Liver (tissue), 9 donors: ENCODE measurements around the gene TRPC4AP. TPM values are rescaled to one million over a fixed set of nuclear protein-coding genes. Genes with fewer than 3 reads are reported as not detected.

Experiments
- DNase-seq: peaks from one replicate; pipeline ENCODE4 v3.0.0-alpha.2; 2017; ENCODE audit warnings: low spot score
- H3K27ac ChIP-seq, 2 donors: one replicate each; pipeline ENCODE4 v1.7.0; 2013; ENCODE audit warnings: inconsistent platforms in 2 of 2, low read length in 2 of 2, control low read depth in 1 of 2, low read depth in 1 of 2, mild to moderate bottlenecking in 1 of 2
- H3K27me3 ChIP-seq, 4 donors: one replicate each; pipeline versions ENCODE4 v1.6.1 to v1.7.0; 2013; ENCODE audit warnings: low read length in 3 of 4, inconsistent platforms in 1 of 4, mild to moderate bottlenecking in 1 of 4, moderate library complexity in 1 of 4; ENCODE audit not compliant: control insufficient read depth in 4 of 4, insufficient read depth in 4 of 4
- H3K36me3 ChIP-seq, 4 donors: one replicate each; pipeline versions ENCODE4 v1.6.1 to v1.7.0; 2013; ENCODE audit warnings: low read length in 3 of 4, mild to moderate bottlenecking in 3 of 4, low read depth in 1 of 4, moderate library complexity in 1 of 4; ENCODE audit not compliant: control insufficient read depth in 4 of 4, insufficient read depth in 3 of 4
- H3K4me1 ChIP-seq, 4 donors: one replicate each; pipeline versions ENCODE4 v1.6.1 to v1.7.0; 2013; ENCODE audit warnings: low read length in 3 of 4, mild to moderate bottlenecking in 3 of 4, moderate library complexity in 1 of 4; ENCODE audit not compliant: control insufficient read depth in 4 of 4, insufficient read depth in 4 of 4
- H3K4me3 ChIP-seq, 3 donors: one replicate each; pipeline versions ENCODE4 v1.6.1 to v1.7.0; 2013; ENCODE audit warnings: low read length in 3 of 3, control low read depth in 1 of 3, low read depth in 1 of 3, mild to moderate bottlenecking in 1 of 3
- H3K9ac ChIP-seq, 2 donors: one replicate each; pipeline ENCODE4 v1.7.0; 2013; ENCODE audit warnings: low read length in 2 of 2, mild to moderate bottlenecking in 2 of 2, moderate library complexity in 2 of 2, control low read depth in 1 of 2, low read depth in 1 of 2
- H3K9me3 ChIP-seq, 4 donors: one replicate each; pipeline versions ENCODE4 v1.6.1 to v1.7.0; 2013; ENCODE audit warnings: low read length in 3 of 4; ENCODE audit not compliant: control insufficient read depth in 4 of 4
- EGR1 ChIP-seq, 2 donors: IDR thresholded peaks; 2 replicates each; pipeline ENCODE4 v1.6.1; 2016 to 2018; ENCODE audit warnings: antibody characterized with exemption in 2 of 2, low read depth in 2 of 2
- FOXA1 ChIP-seq: IDR thresholded peaks from 2 replicates; pipeline ENCODE4 v1.6.1; 2016; ENCODE audit warnings: antibody characterized with exemption
- FOXA2 ChIP-seq: IDR thresholded peaks from 2 replicates; pipeline ENCODE4 v1.6.1; 2016; ENCODE audit warnings: antibody characterized with exemption
- HNF4A ChIP-seq, 2 donors: conservative IDR thresholded peaks; 2 replicates each; pipeline ENCODE4 v1.6.1; 2016; ENCODE audit warnings: antibody characterized with exemption in 2 of 2, mild to moderate bottlenecking in 2 of 2
- HNF4G ChIP-seq: IDR thresholded peaks from 2 replicates; pipeline ENCODE4 v1.6.1; 2016; ENCODE audit warnings: antibody characterized with exemption
- RAD21 ChIP-seq, 2 donors: IDR thresholded peaks; 2 replicates each; pipeline ENCODE4 v1.6.1; 2016; ENCODE audit warnings: antibody characterized with exemption in 2 of 2, mild to moderate bottlenecking in 2 of 2
- RXRA ChIP-seq, 2 donors: IDR thresholded peaks; 2 replicates each; pipeline ENCODE4 v1.6.1; 2017 to 2018; ENCODE audit warnings: antibody characterized with exemption in 2 of 2, mild to moderate bottlenecking in 1 of 2
- SP1 ChIP-seq: IDR thresholded peaks from 2 replicates; pipeline ENCODE4 v1.6.1; 2018; ENCODE audit warnings: antibody characterized with exemption, mild to moderate bottlenecking
- TAF1 ChIP-seq: conservative IDR thresholded peaks from 2 replicates; pipeline ENCODE4 v1.6.1; 2016; ENCODE audit warnings: antibody characterized with exemption, mild to moderate bottlenecking
- YY1 ChIP-seq: IDR thresholded peaks from 2 replicates; pipeline ENCODE4 v1.6.1; 2016; ENCODE audit warnings: antibody characterized with exemption, mild to moderate bottlenecking
- ZBTB33 ChIP-seq: IDR thresholded peaks from 2 replicates; pipeline ENCODE4 v1.6.1; 2016; ENCODE audit warnings: antibody characterized with exemption
- WGBS: extraction: QIAGEN DNeasy Blood & Tissue Kit; methylation state at CpG from one replicate; pipeline ENCODE4 v1.1.7; 2013; 5-methylcytosine and 5-hydroxymethylcytosine counted together
- polyA plus RNA-seq, 2 donors: library from polyadenylated mRNA; stranded (reverse) in 1 of 2; unstranded in 1 of 2; fragments of 200-250 nt in 1 of 2; fragments of >200 nt in 1 of 2; fragmentation: Nextera tagmentation in 1 of 2; extraction: Ambion mirVana in 1 of 2; gene quantifications; one replicate each; pipeline versions ENCODE4 v1.2.1 to v1.2.3, GENCODE V29; 2013 to 2015
- total RNA-seq, 2 donors: library from RNA; depleted of rRNA; stranded (reverse); fragments of >200 nt; gene quantifications; one replicate each; pipeline ENCODE4 v1.2.3, GENCODE V29; 2014
- TF ChIP-seq, protein P1 (sequence below): fragments of 150-350 bp; IDR thresholded peaks from 2 replicates; pipeline ENCODE4 v1.5.1; 2017; ENCODE audit warnings: improper control_type of control experiment, low read depth, low read length; ENCODE audit not compliant: missing input control
- TF ChIP-seq, protein P2 (sequence below): IDR thresholded peaks from 2 replicates; pipeline ENCODE4 v1.6.1; 2016; ENCODE audit warnings: antibody characterized with exemption
- TF ChIP-seq, protein P3 (sequence below): IDR thresholded peaks from 2 replicates; pipeline ENCODE4 v1.6.1; 2016; ENCODE audit warnings: antibody characterized with exemption, mild to moderate bottlenecking
- TF ChIP-seq, protein P4 (sequence below): IDR thresholded peaks from 2 replicates; pipeline ENCODE4 v1.6.1; 2016; ENCODE audit warnings: antibody characterized with exemption
- donor health status: healthy.
- donor health status: healthy.
- donor health status: healthy.
- donor health status: healthy.
- donor health status: healthy.

The TRPC4AP gene
- total and polyA plus RNA-seq, 4 donors = 26.3 to 57.2 (median 33.8) TPM

DNA sequence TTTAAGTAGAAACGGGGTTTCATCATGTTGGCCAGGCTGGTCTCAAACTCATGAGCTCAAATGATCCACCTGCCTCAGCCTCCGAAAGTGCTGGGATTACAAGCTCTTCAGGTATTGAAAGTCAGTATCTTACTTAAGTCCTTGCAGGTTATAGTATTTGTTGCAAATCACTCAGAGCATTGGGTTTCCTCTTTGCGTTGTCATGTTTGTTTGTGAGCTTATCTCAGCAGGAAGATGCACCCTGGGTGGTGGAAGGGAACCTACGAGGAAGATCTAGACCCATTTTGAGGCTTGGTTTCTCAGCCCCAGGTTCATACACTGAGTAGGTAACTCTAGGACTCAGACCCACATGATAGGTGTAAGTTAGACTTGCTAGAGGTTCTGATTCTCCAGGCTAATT, 118.4 kb downstream of the TRPC4AP start:
- H3K36me3 ChIP-seq = no peaks in the 10 kb centered on the region

GRCh38 chr20:34971561-34972235, 120.9 kb downstream of the TRPC4AP start:
- H3K9me3 ChIP-seq = no peaks in the 10 kb centered on the region
- no peaks in the 10 kb centered on the region for H3K27me3 ChIP-seq
- 93% methylated on average over 10 of the region's 10 CpGs for WGBS
- no peak overlapping the region for H3K27ac ChIP-seq
- H3K36me3 ChIP-seq = no peaks in the 10 kb centered on the region
- H3K9ac ChIP-seq = no peak overlapping the region
- TF ChIP-seq TAF1 (no peak), SP1 (no peak), FOXA2 (no peak), HNF4A (conservative IDR thresholded peaks at IDR 0.05) (no peak), RXRA (IDR thresholded peaks at IDR 0.05) (no peak), EGR1 (IDR thresholded peaks at IDR 0.05; ENCODE audit: low read depth in 2 of 2) (no peak), HNF4G (no peak), YY1 (no peak), RAD21 (IDR thresholded peaks at IDR 0.05) (no peak), ZBTB33 (no peak)
- TF ChIP-seq, protein P1, sequence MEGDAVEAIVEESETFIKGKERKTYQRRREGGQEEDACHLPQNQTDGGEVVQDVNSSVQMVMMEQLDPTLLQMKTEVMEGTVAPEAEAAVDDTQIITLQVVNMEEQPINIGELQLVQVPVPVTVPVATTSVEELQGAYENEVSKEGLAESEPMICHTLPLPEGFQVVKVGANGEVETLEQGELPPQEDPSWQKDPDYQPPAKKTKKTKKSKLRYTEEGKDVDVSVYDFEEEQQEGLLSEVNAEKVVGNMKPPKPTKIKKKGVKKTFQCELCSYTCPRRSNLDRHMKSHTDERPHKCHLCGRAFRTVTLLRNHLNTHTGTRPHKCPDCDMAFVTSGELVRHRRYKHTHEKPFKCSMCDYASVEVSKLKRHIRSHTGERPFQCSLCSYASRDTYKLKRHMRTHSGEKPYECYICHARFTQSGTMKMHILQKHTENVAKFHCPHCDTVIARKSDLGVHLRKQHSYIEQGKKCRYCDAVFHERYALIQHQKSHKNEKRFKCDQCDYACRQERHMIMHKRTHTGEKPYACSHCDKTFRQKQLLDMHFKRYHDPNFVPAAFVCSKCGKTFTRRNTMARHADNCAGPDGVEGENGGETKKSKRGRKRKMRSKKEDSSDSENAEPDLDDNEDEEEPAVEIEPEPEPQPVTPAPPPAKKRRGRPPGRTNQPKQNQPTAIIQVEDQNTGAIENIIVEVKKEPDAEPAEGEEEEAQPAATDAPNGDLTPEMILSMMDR = no peak
- TF ChIP-seq, protein P2, sequence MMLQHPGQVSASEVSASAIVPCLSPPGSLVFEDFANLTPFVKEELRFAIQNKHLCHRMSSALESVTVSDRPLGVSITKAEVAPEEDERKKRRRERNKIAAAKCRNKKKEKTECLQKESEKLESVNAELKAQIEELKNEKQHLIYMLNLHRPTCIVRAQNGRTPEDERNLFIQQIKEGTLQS = no peak
- TF ChIP-seq, protein P3, sequence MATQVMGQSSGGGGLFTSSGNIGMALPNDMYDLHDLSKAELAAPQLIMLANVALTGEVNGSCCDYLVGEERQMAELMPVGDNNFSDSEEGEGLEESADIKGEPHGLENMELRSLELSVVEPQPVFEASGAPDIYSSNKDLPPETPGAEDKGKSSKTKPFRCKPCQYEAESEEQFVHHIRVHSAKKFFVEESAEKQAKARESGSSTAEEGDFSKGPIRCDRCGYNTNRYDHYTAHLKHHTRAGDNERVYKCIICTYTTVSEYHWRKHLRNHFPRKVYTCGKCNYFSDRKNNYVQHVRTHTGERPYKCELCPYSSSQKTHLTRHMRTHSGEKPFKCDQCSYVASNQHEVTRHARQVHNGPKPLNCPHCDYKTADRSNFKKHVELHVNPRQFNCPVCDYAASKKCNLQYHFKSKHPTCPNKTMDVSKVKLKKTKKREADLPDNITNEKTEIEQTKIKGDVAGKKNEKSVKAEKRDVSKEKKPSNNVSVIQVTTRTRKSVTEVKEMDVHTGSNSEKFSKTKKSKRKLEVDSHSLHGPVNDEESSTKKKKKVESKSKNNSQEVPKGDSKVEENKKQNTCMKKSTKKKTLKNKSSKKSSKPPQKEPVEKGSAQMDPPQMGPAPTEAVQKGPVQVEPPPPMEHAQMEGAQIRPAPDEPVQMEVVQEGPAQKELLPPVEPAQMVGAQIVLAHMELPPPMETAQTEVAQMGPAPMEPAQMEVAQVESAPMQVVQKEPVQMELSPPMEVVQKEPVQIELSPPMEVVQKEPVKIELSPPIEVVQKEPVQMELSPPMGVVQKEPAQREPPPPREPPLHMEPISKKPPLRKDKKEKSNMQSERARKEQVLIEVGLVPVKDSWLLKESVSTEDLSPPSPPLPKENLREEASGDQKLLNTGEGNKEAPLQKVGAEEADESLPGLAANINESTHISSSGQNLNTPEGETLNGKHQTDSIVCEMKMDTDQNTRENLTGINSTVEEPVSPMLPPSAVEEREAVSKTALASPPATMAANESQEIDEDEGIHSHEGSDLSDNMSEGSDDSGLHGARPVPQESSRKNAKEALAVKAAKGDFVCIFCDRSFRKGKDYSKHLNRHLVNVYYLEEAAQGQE = no peak
- H3K4me3 ChIP-seq = no peak overlapping the region
- DNase-seq = no peak
- no peaks in the 10 kb centered on the region for H3K4me1 ChIP-seq

More for the DNA sequence above, 118.4 kb downstream of the TRPC4AP start:
- no peak for DNase-seq
- Histone ChIP-seq H3K9me3 (no peaks in the 10 kb centered on the region), H3K4me3 (no peak overlapping the region), H3K27me3 (no peaks in the 10 kb centered on the region), H3K4me1 (no peaks in the 10 kb centered on the region), H3K9ac (no peak overlapping the region), H3K27ac (no peak overlapping the region)
- 87% methylated on average over 4 of the region's 4 CpGs for WGBS
- TF ChIP-seq, protein P4, sequence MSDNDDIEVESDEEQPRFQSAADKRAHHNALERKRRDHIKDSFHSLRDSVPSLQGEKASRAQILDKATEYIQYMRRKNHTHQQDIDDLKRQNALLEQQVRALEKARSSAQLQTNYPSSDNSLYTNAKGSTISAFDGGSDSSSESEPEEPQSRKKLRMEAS = no peak
- TF ChIP-seq FOXA1 (no peak), FOXA2 (no peak), HNF4A (conservative IDR thresholded peaks at IDR 0.05) (no peak), RAD21 (IDR thresholded peaks at IDR 0.05) (no peak), HNF4G (no peak)
